K562 (cell line): ENCODE data around the gene DENND1A. TPM values are rescaled to one million over a fixed set of nuclear protein-coding genes. Genes with fewer than 3 reads are reported as not detected.

Experiments used
- ATAC-seq: fragments of 200-7000 bp; cut with Tn5 transposase; 3 replicates; pipeline ENCODE4 v1.9.1; 2020; ENCODE audit warnings: moderate library complexity
- BruUV-seq: library from RNA; stranded (reverse); fragments of 400-500 nt; replicated peaks from 2 replicates; lab custom pipeline; 2021; lab: Mats Ljungman, UMichigan
- CTCF ChIA-PET: fragments of 300-600 bp; formaldehyde crosslinking; extraction: SDS; loops from one replicate; lab custom pipeline; 2021; ENCODE audit warnings: low intra/inter-chr PET ratio; lab: Yijun Ruan, JAX
- POLR2A ChIA-PET: fragments of 300-600, 350-650 bp; sonication (Branson Sonifier 250); formaldehyde crosslinking; extraction: SDS; loops from one replicate; lab custom pipeline; 2021; ENCODE audit warnings: antibody characterized with exemption, inconsistent platforms; lab: Yijun Ruan, JAX
- DNase-seq, 4 experiments: peaks; one replicate each; pipeline versions ENCODE4 v3.0.0 to v3.0.0-alpha.2; 2011 to 2018; ENCODE audit warnings: low spot score in 3 of 4, mixed read lengths in 3 of 4; ENCODE audit errors: extremely low read depth in 1 of 4
- FAIRE-seq: peaks from 2 replicates; lab custom pipeline; 2011; peaks lifted over from hg19 to GRCh38; lab: Jason Lieb, UNC
- H2AFZ ChIP-seq: 2 replicates; pipeline ENCODE4 v1.6.0; 2011; ENCODE audit warnings: low read depth, low read length, control low read depth, inconsistent platforms
- H3K27ac ChIP-seq: fragments of 200-600 bp; 3 replicates; pipeline ENCODE4 v1.8.0; 2011; ENCODE audit warnings: low read depth, mild to moderate bottlenecking, control low read depth, inconsistent platforms, low read length, moderate library complexity, mixed read lengths; ENCODE audit errors: extremely low read depth
- H3K27me3 ChIP-seq, 2 experiments: fragments of 300-600 bp in 1 of 2; 2 replicates in 1 of 2; 3 replicates in 1 of 2; pipeline versions ENCODE4 v1.6.0 to v1.8.0; 2011; ENCODE audit warnings: inconsistent platforms in 2 of 2, low read length in 2 of 2, mild to moderate bottlenecking in 1 of 2, mixed read lengths in 1 of 2, moderate library complexity in 1 of 2; ENCODE audit not compliant: control insufficient read depth in 2 of 2, insufficient read depth in 2 of 2
- H3K36me3 ChIP-seq: fragments of 300-600 bp; 3 replicates; pipeline ENCODE4 v1.8.0; 2011; ENCODE audit warnings: mild to moderate bottlenecking, low read length, inconsistent platforms; ENCODE audit not compliant: control insufficient read depth, insufficient read depth
- H3K4me1 ChIP-seq, 2 experiments: fragments of 200-600 bp in 1 of 2; replicated peaks in 1 of 2; 2 replicates in 1 of 2; 3 replicates in 1 of 2; pipeline versions ENCODE4 v1.5.1 to v1.8.0; 2011; ENCODE audit warnings: inconsistent platforms in 2 of 2, low read length in 2 of 2, mild to moderate bottlenecking in 1 of 2, mixed read lengths in 1 of 2, moderate library complexity in 1 of 2; ENCODE audit not compliant: control insufficient read depth in 2 of 2, insufficient read depth in 2 of 2
- H3K4me2 ChIP-seq: 2 replicates; pipeline ENCODE4 v1.6.1; 2011; ENCODE audit warnings: low read length, control low read depth, inconsistent platforms, mixed read lengths; ENCODE audit not compliant: insufficient read depth
- H3K4me3 ChIP-seq: fragments of 200-600 bp; sonication (generic), shearing (Covaris generic); 2 replicates; pipeline ENCODE4 v1.5.1; 2016; ENCODE audit warnings: control low read depth, inconsistent platforms
- H3K79me2 ChIP-seq: fragments of 200-600 bp; 3 replicates; pipeline ENCODE4 v1.8.0; 2011; ENCODE audit warnings: low read length, inconsistent platforms; ENCODE audit not compliant: control insufficient read depth, insufficient read depth
- H3K9ac ChIP-seq, 2 experiments: 2 replicates each; pipeline versions ENCODE4 v1.6.0 to v1.6.1; 2011; ENCODE audit warnings: low read depth in 2 of 2, low read length in 2 of 2, control low read depth in 1 of 2, inconsistent platforms in 1 of 2, mild to moderate bottlenecking in 1 of 2, mixed read lengths in 1 of 2; ENCODE audit not compliant: insufficient read depth in 1 of 2
- H3K9me1 ChIP-seq: one replicate; pipeline ENCODE4 v1.6.0; 2011; ENCODE audit warnings: inconsistent platforms, mild to moderate bottlenecking, low read length, moderate library complexity; ENCODE audit not compliant: control insufficient read depth, insufficient read depth
- H3K9me3 ChIP-seq: replicated peaks from 2 replicates; pipeline ENCODE4 v1.5.1; 2011; ENCODE audit warnings: low read depth, low read length, inconsistent platforms; ENCODE audit not compliant: control insufficient read depth, insufficient read depth
- H4K20me1 ChIP-seq: replicated peaks from 2 replicates; pipeline ENCODE4 v1.6.1; 2011; ENCODE audit warnings: low read length, inconsistent platforms, mixed read lengths; ENCODE audit not compliant: control insufficient read depth, insufficient read depth
- BDP1 ChIP-seq: IDR thresholded peaks from 3 replicates; pipeline ENCODE4 v1.6.1; 2011; ENCODE audit not compliant: insufficient read length, insufficient read depth
- HLTF ChIP-seq: fragments of 450-650 bp; IDR thresholded peaks from 2 replicates; pipeline ENCODE4 v1.6.1; 2016
- JUN ChIP-seq, 2 experiments: sonication (generic) in 1 of 2; formaldehyde crosslinking in 1 of 2; IDR thresholded peaks; 2 replicates each; pipeline versions ENCODE4 v1.6.1 to v1.8.0; 2012 to 2022; ENCODE audit warnings: borderline replicate concordance in 2 of 2, mild to moderate bottlenecking in 2 of 2, improper control_type of control experiment in 1 of 2, low read depth in 1 of 2, low read length in 1 of 2, missing genetic modification reagents in 1 of 2
- NUFIP1 ChIP-seq: fragments of 450-650 bp; IDR thresholded peaks from 2 replicates; pipeline ENCODE4 v1.6.1; 2018; ENCODE audit not compliant: partially characterized antibody
- ZBTB7A ChIP-seq: IDR thresholded peaks from 2 replicates; pipeline ENCODE4 v1.6.1; 2011; ENCODE audit warnings: low read depth, mild to moderate bottlenecking, low read length, moderate library complexity, borderline replicate concordance; ENCODE audit not compliant: control insufficient read depth
- ZNF12 ChIP-seq: sonication (generic); formaldehyde crosslinking; IDR thresholded peaks from 2 replicates; pipeline ENCODE4 v1.4.0; 2020; ENCODE audit warnings: mild to moderate bottlenecking, missing genetic modification reagents
- ZNF449 ChIP-seq: fragments of 250-450 bp; sonication (Bioruptor Pico); IDR thresholded peaks from 2 replicates; pipeline ENCODE4 v1.8.0; 2022; ENCODE audit warnings: moderate library complexity, mild to moderate bottlenecking, inconsistent platforms
- WGBS: fragments of 100-300 bp; shearing (Covaris generic); methylation state at CpG from one replicate; pipeline ENCODE4 v1.1.6; 2016; ENCODE audit warnings: low coverage, mixed read lengths; ENCODE audit not compliant: insufficient coverage; ENCODE audit errors: missing lambda C conversion rate; 5-methylcytosine and 5-hydroxymethylcytosine counted together
- in situ Hi-C: fragments of 300-500 bp; cut with MboI; formaldehyde crosslinking; loops from 4 replicates; pipeline ENCODE4 v1.15.0; 2018; ENCODE audit warnings: inconsistent platforms, mixed read lengths
- intact Hi-C: fragments of 100-400 bp; cut with micrococcal nuclease; formaldehyde crosslinking; loops from 2 replicates; pipeline ENCODE4 v1.14.2; 2022
- polyA plus RNA-seq, 8 experiments: library from polyadenylated mRNA; depleted of rRNA in 4 of 8; stranded (reverse) in 5 of 8; unstranded in 3 of 8; fragments of >200 nt; fragmentation: Nextera tagmentation in 2 of 8; fragmentation: Illumina TruSeq in 1 of 8; extraction: Ambion mirVana in 2 of 8; extraction: Trizol in 1 of 8; gene quantifications; 2 replicates each; pipeline versions ENCODE4 v1.2.1 to v1.2.3, GENCODE V29; 2011 to 2014; ENCODE audit warnings: inconsistent platforms in 1 of 8, missing spikeins in 1 of 8
- total RNA-seq, 7 experiments: library from RNA; depleted of rRNA in 6 of 7; stranded (reverse); fragments of >200 nt in 6 of 7; fragmentation: Illumina TruSeq in 2 of 7; extraction: Trizol in 2 of 7; gene quantifications; 2 replicates each; pipeline versions ENCODE4 v1.2.1 to v1.2.3, GENCODE V29; 2011 to 2021; ENCODE audit warnings: low replicate concordance in 1 of 7
- TF ChIP-seq, protein P1 (sequence below): fragments of 250-450 bp; sonication (Bioruptor Pico); IDR thresholded peaks from 2 replicates; pipeline ENCODE4 v1.9.0; 2021; ENCODE audit warnings: mild to moderate bottlenecking, inconsistent platforms
- TF ChIP-seq, protein P2 (sequence below): IDR thresholded peaks from 2 replicates; pipeline ENCODE4 v1.6.1; 2012; ENCODE audit warnings: low read depth, low read length, improper control_type of control experiment, borderline replicate concordance
- TF ChIP-seq, protein P3 (sequence below), 3 experiments: fragments of 200-800 bp in 1 of 3; fragments of 250-450 bp in 1 of 3; fragments of 450-650 bp in 1 of 3; sonication (Bioruptor Pico) in 1 of 3; sonication (Bioruptor generic) in 1 of 3; formaldehyde crosslinking in 1 of 3; IDR thresholded peaks; 2 replicates each; pipeline versions ENCODE4 v1.6.1 to v1.8.0; 2016 to 2022; ENCODE audit warnings: mild to moderate bottlenecking in 2 of 3, missing genetic modification characterization in 2 of 3, missing compliant biosample characterization in 1 of 3, moderate library complexity in 1 of 3

Gene DENND1A
- total and polyA plus RNA-seq, 9 of the 15 experiments (the other 6 are each of a cell fraction or from before 2014, with no cell fraction given) = 7.6 to 29.5 (median 15.7) TPM

DNA sequence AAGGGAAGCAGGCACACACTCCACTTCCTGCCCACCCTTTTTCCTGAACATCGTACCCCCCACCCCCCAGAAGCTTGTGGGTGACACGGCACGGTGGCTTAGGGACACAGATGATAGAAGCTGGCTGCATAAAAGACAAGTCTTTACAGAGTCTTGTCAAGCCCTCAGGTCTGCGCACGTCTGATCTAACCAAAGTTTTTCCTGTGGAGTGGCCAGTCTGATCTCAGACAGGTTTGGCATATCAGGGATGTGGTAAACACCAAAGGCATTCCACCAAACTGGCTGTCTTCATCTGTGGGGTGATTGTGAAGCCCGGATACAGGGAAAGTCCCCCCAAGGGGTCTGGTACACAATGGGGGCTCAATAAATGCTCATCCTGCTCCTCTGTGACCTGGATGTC lies 523.9 kb downstream of the DENND1A start (continued):
- TF ChIP-seq ZNF449 (CRISPR knock-in tag) = no peak
- TF ChIP-seq ZNF12 = no peak
- TF ChIP-seq, protein P1, sequence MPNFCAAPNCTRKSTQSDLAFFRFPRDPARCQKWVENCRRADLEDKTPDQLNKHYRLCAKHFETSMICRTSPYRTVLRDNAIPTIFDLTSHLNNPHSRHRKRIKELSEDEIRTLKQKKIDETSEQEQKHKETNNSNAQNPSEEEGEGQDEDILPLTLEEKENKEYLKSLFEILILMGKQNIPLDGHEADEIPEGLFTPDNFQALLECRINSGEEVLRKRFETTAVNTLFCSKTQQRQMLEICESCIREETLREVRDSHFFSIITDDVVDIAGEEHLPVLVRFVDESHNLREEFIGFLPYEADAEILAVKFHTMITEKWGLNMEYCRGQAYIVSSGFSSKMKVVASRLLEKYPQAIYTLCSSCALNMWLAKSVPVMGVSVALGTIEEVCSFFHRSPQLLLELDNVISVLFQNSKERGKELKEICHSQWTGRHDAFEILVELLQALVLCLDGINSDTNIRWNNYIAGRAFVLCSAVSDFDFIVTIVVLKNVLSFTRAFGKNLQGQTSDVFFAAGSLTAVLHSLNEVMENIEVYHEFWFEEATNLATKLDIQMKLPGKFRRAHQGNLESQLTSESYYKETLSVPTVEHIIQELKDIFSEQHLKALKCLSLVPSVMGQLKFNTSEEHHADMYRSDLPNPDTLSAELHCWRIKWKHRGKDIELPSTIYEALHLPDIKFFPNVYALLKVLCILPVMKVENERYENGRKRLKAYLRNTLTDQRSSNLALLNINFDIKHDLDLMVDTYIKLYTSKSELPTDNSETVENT (CRISPR knock-in tag) = no peak

DNA sequence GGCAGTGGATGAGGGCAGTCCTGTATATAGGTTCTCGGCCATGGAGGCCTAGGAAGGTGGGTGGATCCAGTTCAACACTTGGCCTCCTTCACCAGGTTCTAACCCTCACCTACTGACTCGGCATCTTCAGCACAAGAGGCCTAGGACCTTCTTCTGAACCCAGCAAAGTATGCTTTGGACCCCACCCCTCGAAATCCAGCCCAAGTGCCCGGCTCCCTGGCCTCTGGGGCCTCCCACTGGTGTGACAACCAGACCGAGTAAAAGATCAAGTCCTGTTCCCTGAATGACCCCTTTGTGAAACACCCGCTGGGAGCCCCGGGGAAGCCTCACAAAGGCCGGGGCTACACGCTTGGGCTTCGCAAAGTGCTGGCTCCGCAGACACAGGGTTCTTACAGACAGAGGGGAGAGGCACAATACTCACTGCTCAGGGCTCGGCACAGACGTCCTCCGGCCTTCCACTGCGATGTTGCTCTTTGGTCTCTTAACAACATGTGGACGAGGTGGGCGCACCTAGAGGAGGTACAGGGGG lies 526.9 kb downstream of the DENND1A start:
- no peaks in the 10 kb centered on the region for H4K20me1 ChIP-seq
- ATAC-seq (no peak), DNase-seq (no peak), FAIRE-seq (no peak)
- POLR2A ChIA-PET = no interaction called here
- H2AFZ ChIP-seq = no peak overlapping the region
- no peak overlapping the region for H3K27ac ChIP-seq
- H3K27me3 ChIP-seq = no peaks in the 10 kb centered on the region
- no peak overlapping the region for H3K4me2 ChIP-seq
- H3K79me2 ChIP-seq = no peaks in the 10 kb centered on the region
- WGBS = 72% methylated on average over 17 of the region's 17 CpGs
- H3K4me3 ChIP-seq = no peak overlapping the region
- peaks cover 14 to 15% of the 10 kb centered on the region in 2 experiments for H3K4me1 ChIP-seq
- intact Hi-C loops = loop anchor here (2.0 kb wide), 2 partner anchors 136 to 638 kb away; no protein-coding TSS in a partner anchor
- no TSS peak for BruUV-seq
- H3K36me3 ChIP-seq = no peaks in the 10 kb centered on the region
- H3K9me1 ChIP-seq = no peaks in the 10 kb centered on the region
- in situ Hi-C loops = loop anchor here (10.0 kb wide), 1 partner anchor 632 kb away; no protein-coding TSS in a partner anchor
- CTCF ChIA-PET = no interaction called here
- 0 out of 4 replicates have a peak overlapping the region, but pooled peaks of 1 of the 2 experiments have one; percentile 13 for H3K9ac ChIP-seq
- H3K9me3 ChIP-seq = no peaks in the 10 kb centered on the region
- TF ChIP-seq BDP1 = no peak
- TF ChIP-seq JUN (IDR thresholded peaks at IDR 0.05; ENCODE audit: borderline replicate concordance, low read depth, low read length) = no peak
- TF ChIP-seq JUN (CRISPR knock-in tag; IDR thresholded peaks at IDR 0.05; ENCODE audit: borderline replicate concordance) = no peak
- TF ChIP-seq NUFIP1 = no peak
- TF ChIP-seq, protein P2, sequence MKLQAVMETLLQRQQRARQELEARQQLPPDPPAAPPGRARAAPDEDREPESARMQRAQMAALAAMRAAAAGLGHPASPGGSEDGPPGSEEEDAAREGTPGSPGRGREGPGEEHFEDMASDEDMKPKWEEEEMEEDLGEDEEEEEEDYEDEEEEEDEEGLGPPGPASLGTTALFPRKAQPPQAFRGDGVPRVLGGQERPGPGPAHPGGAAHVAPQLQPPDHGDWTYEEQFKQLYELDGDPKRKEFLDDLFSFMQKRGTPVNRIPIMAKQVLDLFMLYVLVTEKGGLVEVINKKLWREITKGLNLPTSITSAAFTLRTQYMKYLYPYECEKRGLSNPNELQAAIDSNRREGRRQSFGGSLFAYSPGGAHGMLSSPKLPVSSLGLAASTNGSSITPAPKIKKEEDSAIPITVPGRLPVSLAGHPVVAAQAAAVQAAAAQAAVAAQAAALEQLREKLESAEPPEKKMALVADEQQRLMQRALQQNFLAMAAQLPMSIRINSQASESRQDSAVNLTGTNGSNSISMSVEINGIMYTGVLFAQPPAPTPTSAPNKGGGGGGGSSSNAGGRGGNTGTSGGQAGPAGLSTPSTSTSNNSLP = no peak
- TF ChIP-seq HLTF = no peak
- no peak for TF ChIP-seq ZBTB7A
- TF ChIP-seq, protein P3, sequence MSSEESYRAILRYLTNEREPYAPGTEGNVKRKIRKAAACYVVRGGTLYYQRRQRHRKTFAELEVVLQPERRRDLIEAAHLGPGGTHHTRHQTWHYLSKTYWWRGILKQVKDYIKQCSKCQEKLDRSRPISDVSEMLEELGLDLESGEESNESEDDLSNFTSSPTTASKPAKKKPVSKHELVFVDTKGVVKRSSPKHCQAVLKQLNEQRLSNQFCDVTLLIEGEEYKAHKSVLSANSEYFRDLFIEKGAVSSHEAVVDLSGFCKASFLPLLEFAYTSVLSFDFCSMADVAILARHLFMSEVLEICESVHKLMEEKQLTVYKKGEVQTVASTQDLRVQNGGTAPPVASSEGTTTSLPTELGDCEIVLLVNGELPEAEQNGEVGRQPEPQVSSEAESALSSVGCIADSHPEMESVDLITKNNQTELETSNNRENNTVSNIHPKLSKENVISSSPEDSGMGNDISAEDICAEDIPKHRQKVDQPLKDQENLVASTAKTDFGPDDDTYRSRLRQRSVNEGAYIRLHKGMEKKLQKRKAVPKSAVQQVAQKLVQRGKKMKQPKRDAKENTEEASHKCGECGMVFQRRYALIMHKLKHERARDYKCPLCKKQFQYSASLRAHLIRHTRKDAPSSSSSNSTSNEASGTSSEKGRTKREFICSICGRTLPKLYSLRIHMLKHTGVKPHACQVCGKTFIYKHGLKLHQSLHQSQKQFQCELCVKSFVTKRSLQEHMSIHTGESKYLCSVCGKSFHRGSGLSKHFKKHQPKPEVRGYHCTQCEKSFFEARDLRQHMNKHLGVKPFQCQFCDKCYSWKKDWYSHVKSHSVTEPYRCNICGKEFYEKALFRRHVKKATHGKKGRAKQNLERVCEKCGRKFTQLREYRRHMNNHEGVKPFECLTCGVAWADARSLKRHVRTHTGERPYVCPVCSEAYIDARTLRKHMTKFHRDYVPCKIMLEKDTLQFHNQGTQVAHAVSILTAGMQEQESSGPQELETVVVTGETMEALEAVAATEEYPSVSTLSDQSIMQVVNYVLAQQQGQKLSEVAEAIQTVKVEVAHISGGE (CRISPR knock-in tag; IDR thresholded peaks at IDR 0.05) = no peak
